Spleen (tissue), 7 donors: ENCODE measurements around the gene WDR91.

Experiments
- POLR2A ChIP-seq, 3 donors: fragments of 450-650 bp; IDR thresholded peaks; one replicate each; pipeline ENCODE4 v1.5.1; 2017; ENCODE audit warnings: antibody characterized with exemption in 3 of 3, mild to moderate bottlenecking in 1 of 3
- TF ChIP-seq, protein P1 (sequence below), 11 experiments: fragments of 200-600 bp in 7 of 11; fragments of 450-650 bp in 4 of 11; sonication (generic) in 4 of 11; IDR thresholded peaks in 8 of 11; conservative IDR thresholded peaks in 3 of 11; 1 replicate in 7 of 11; 2 replicates in 4 of 11; pipeline versions ENCODE4 v1.4.0 to v1.8.0; 2016 to 2021; ENCODE audit warnings: antibody characterized with exemption in 11 of 11, inconsistent platforms in 4 of 11, mild to moderate bottlenecking in 1 of 11
- donor health status: DM: no; HTN: no; CAD: no; lungs with moderate emphysema.
- donor health status: DM: no; HTN: no; CAD: no.
- donor health status: DM: no; HTN: no; CAD: no.

DNA sequence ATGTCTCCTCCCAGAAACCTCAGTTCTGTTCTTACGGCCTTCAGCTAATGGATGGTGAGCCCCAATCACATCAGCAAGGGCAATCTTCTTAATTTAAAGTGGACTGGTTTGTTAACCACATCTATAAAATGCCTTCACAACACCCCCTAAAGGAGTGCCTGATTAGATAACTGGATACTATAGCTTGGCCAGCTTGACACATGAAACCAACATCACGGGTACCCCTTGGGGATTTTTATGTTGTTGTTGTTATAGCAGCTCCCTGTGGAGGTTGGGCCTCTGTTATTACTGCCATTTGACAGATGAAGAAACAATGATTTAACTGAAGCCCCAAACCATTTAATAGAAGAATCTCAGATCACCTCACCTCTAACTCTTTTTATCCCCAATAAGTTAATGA lies 49.1 kb upstream of the WDR91 start:
- TF ChIP-seq, protein P1, sequence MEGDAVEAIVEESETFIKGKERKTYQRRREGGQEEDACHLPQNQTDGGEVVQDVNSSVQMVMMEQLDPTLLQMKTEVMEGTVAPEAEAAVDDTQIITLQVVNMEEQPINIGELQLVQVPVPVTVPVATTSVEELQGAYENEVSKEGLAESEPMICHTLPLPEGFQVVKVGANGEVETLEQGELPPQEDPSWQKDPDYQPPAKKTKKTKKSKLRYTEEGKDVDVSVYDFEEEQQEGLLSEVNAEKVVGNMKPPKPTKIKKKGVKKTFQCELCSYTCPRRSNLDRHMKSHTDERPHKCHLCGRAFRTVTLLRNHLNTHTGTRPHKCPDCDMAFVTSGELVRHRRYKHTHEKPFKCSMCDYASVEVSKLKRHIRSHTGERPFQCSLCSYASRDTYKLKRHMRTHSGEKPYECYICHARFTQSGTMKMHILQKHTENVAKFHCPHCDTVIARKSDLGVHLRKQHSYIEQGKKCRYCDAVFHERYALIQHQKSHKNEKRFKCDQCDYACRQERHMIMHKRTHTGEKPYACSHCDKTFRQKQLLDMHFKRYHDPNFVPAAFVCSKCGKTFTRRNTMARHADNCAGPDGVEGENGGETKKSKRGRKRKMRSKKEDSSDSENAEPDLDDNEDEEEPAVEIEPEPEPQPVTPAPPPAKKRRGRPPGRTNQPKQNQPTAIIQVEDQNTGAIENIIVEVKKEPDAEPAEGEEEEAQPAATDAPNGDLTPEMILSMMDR (IDR thresholded peaks at IDR 0.05 in 8 of 11, conservative IDR thresholded peaks at IDR 0.05 in 3 of 11), result no peak
- TF ChIP-seq POLR2A (IDR thresholded peaks at IDR 0.05), result no peak
